Parathyroid adenoma (tissue), 2 donors: Measurements from ENCODE around the gene ASTN2.

Experiments used
- H2AFZ ChIP-seq: fragments of 300-600 bp; sonication (generic); one replicate; pipeline ENCODE4 v1.7.0; 2017; ENCODE audit warnings: antibody characterized with exemption, mild to moderate bottlenecking
- H3K27ac ChIP-seq: fragments of 300-600 bp; sonication (generic); one replicate; pipeline ENCODE4 v1.7.0; 2017
- H3K27me3 ChIP-seq: fragments of 300-600 bp; sonication (generic); one replicate; pipeline ENCODE4 v1.7.0; 2017; ENCODE audit warnings: low read length; ENCODE audit not compliant: control insufficient read depth, insufficient read depth
- H3K36me3 ChIP-seq: fragments of 300-600 bp; sonication (generic); one replicate; pipeline ENCODE4 v1.7.0; 2017; ENCODE audit warnings: low read length; ENCODE audit not compliant: control insufficient read depth, insufficient read depth
- H3K4me1 ChIP-seq: fragments of 300-600 bp; sonication (generic); one replicate; pipeline ENCODE4 v1.7.0; 2017; ENCODE audit warnings: control low read depth
- H3K4me2 ChIP-seq: fragments of 300-600 bp; sonication (generic); one replicate; pipeline ENCODE4 v1.7.0; 2017; ENCODE audit warnings: low read length
- H3K4me3 ChIP-seq: fragments of 300-600 bp; sonication (generic); one replicate; pipeline ENCODE4 v1.7.0; 2017; ENCODE audit warnings: low read depth, low read length
- H3K79me2 ChIP-seq: fragments of 300-600 bp; sonication (generic); one replicate; pipeline ENCODE4 v1.7.0; 2017; ENCODE audit warnings: control low read depth
- H3K9ac ChIP-seq: fragments of 300-600 bp; sonication (generic); one replicate; pipeline ENCODE4 v1.7.0; 2017; ENCODE audit warnings: mild to moderate bottlenecking
- H3K9me3 ChIP-seq: fragments of 300-600 bp; sonication (generic); one replicate; pipeline ENCODE4 v1.7.0; 2017; ENCODE audit warnings: low read length; ENCODE audit not compliant: control insufficient read depth
- CTCF ChIP-seq: fragments of 300-600 bp; sonication (generic); IDR thresholded peaks from one replicate; pipeline ENCODE4 v1.7.0; 2017; ENCODE audit warnings: antibody characterized with exemption, mild to moderate bottlenecking
- donor health status: primary hyperparathyroidism.

Gene ASTN2

GRCh38 chr9:116580853-116581252 lies 834.0 kb downstream of the ASTN2 start:
- Histone ChIP-seq H3K9me3 (no peaks in the 10 kb centered on the region), H3K36me3 (no peaks in the 10 kb centered on the region), H3K9ac (no peak overlapping the region), H3K79me2 (no peaks in the 10 kb centered on the region), H2AFZ (no peak overlapping the region), H3K4me1 (no peaks in the 10 kb centered on the region), H3K27ac (no peak overlapping the region), H3K27me3 (no peaks in the 10 kb centered on the region), H3K4me2 (no peak overlapping the region), H3K4me3 (no peak overlapping the region)
- TF ChIP-seq CTCF, result no peak

- Histone ChIP-seq H2AFZ (no peak overlapping the region), H3K9me3 (no peaks in the 10 kb centered on the region), H3K9ac (no peak overlapping the region), H3K27me3 (no peaks in the 10 kb centered on the region), H3K27ac (no peak overlapping the region), H3K4me3 (no peak overlapping the region), H3K36me3 (no peaks in the 10 kb centered on the region), H3K4me1 (no peaks in the 10 kb centered on the region), H3K79me2 (no peaks in the 10 kb centered on the region), H3K4me2 (no peak overlapping the region)
- TF ChIP-seq CTCF, result no peak
Measured at GRCh38 chr9:116576386-116576785, 838.5 kb downstream of the ASTN2 start.

- no peak overlapping the region for H3K4me3 ChIP-seq
- H3K9me3 ChIP-seq, result no peaks in the 10 kb centered on the region
- no peak overlapping the region for H2AFZ ChIP-seq
- H3K27me3 ChIP-seq, result no peaks in the 10 kb centered on the region
- no peaks in the 10 kb centered on the region for H3K4me1 ChIP-seq
- no peaks in the 10 kb centered on the region for H3K79me2 ChIP-seq
- H3K9ac ChIP-seq, result no peak overlapping the region
- TF ChIP-seq CTCF, result no peak
- H3K27ac ChIP-seq, result no peak overlapping the region
- no peaks in the 10 kb centered on the region for H3K36me3 ChIP-seq
- no peak overlapping the region for H3K4me2 ChIP-seq
Measured at GRCh38 chr9:116574027-116574679, 840.7 kb downstream of the ASTN2 start.

- Histone ChIP-seq H3K27ac (no peak overlapping the region), H3K79me2 (no peaks in the 10 kb centered on the region), H3K9ac (no peak overlapping the region), H2AFZ (no peak overlapping the region), H3K36me3 (no peaks in the 10 kb centered on the region), H3K4me2 (no peak overlapping the region), H3K27me3 (no peaks in the 10 kb centered on the region), H3K9me3 (no peaks in the 10 kb centered on the region), H3K4me1 (no peaks in the 10 kb centered on the region), H3K4me3 (no peak overlapping the region)
- TF ChIP-seq CTCF, result peak; percentile 68
Measured at GRCh38 chr9:116572095-116572748, 842.6 kb downstream of the ASTN2 start.

GRCh38 chr9:116569111-116569510 lies 845.7 kb downstream of the ASTN2 start:
- no peak overlapping the region for H3K27ac ChIP-seq
- no peaks in the 10 kb centered on the region for H3K36me3 ChIP-seq
- no peak overlapping the region for H3K9ac ChIP-seq
- H3K27me3 ChIP-seq, result no peaks in the 10 kb centered on the region
- no peaks in the 10 kb centered on the region for H3K9me3 ChIP-seq
- H3K4me1 ChIP-seq, result no peaks in the 10 kb centered on the region
- no peaks in the 10 kb centered on the region for H3K79me2 ChIP-seq
- H2AFZ ChIP-seq, result no peak overlapping the region
- H3K4me3 ChIP-seq, result no peak overlapping the region
- H3K4me2 ChIP-seq, result no peak overlapping the region
- TF ChIP-seq CTCF, result no peak
